ENCODE measurements around the gene MLX. TPM values are rescaled to one million over a fixed set of nuclear protein-coding genes. Genes with fewer than 3 reads are reported as not detected.
A peak's percentile ranks its signal among the peaks of the same experiment; 100 is the strongest.

MLX gene
- total RNA-seq, 2 donors from 2014 or later, result 24.9 to 28.7 TPM

DNA sequence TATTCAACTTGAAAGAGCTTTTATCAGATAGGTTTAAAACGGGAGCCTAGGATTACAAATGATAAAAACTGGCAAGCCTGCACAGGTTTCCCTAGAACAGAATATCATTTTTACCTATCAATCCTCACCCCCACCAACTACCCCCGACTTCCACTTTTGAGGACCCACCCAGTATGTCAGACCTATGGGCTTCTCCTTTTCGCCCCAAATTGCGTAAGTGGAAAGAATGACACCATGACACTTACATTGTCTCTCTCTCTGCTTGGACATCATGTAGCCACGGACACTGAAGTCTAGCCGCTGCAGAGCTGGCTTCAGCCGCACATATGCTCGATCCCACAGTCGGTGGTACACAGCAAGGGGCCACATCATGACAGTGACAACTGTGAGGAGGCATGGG is 18.0 kb downstream of the MLX start:
- Histone ChIP-seq H3K36me3 (replicated peaks in 1 of 2; ENCODE audit: insufficient read depth in 1 of 2, low read depth in 2 of 2) (peaks cover 22 to 49% of the 10 kb centered on the region in 2 donors), H3K9me3 (no peaks in the 10 kb centered on the region), H3K4me3 (no peak overlapping the region), H3K27me3 (no peaks in the 10 kb centered on the region), H3K4me1 (peaks cover 14% of the 10 kb centered on the region), H3K27ac (peak overlapping the region in 2 of 4 donors; percentile 30 to 50)
- ATAC-seq, result no peak
- no peak for DNase-seq
- no peak for TF ChIP-seq POLR2A (IDR thresholded peaks at IDR 0.05)
- TF ChIP-seq, protein P1, sequence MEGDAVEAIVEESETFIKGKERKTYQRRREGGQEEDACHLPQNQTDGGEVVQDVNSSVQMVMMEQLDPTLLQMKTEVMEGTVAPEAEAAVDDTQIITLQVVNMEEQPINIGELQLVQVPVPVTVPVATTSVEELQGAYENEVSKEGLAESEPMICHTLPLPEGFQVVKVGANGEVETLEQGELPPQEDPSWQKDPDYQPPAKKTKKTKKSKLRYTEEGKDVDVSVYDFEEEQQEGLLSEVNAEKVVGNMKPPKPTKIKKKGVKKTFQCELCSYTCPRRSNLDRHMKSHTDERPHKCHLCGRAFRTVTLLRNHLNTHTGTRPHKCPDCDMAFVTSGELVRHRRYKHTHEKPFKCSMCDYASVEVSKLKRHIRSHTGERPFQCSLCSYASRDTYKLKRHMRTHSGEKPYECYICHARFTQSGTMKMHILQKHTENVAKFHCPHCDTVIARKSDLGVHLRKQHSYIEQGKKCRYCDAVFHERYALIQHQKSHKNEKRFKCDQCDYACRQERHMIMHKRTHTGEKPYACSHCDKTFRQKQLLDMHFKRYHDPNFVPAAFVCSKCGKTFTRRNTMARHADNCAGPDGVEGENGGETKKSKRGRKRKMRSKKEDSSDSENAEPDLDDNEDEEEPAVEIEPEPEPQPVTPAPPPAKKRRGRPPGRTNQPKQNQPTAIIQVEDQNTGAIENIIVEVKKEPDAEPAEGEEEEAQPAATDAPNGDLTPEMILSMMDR (IDR thresholded peaks at IDR 0.05), result no peak
- intact Hi-C loops (cut with DNase I), result no loop called here
- WGBS, 2 donors, result 72 to 89% methylated on average over 9 of the region's 9 CpGs

DNA sequence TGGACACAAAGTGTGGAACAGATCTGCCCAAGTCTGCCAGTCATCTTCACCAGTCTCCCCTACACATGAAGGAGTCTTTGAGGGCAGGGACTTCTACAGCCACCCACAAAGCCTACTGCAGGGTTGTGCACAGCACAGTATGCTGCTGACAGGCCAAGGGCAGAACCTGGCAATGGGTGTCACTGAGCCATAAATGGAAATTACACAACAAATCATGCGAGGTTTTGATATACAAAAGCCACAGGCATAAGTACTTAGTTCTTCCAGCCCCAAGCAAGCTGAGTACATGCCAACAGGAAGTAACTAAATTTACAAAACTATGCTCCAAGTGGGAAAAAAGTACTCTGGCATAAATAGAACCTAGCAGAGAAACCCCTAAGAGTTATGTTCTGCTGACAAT is 18.5 kb downstream of the MLX start:
- no peaks in the 10 kb centered on the region for H3K9me3 ChIP-seq
- DNase-seq, result peak in 1 of 4 donors; percentile 39
- peaks cover 14% of the 10 kb centered on the region for H3K4me1 ChIP-seq
- ATAC-seq, result peak; percentile 64
- no peak overlapping the region for H3K4me3 ChIP-seq
- no peaks in the 10 kb centered on the region for H3K27me3 ChIP-seq
- peak overlapping the region in 2 of 4 donors; percentile 30 to 50 for H3K27ac ChIP-seq
- intact Hi-C loops (cut with DNase I), result no loop called here
- TF ChIP-seq, protein P1 (IDR thresholded peaks at IDR 0.05), result no peak
- no peak for TF ChIP-seq POLR2A (IDR thresholded peaks at IDR 0.05)
- H3K36me3 ChIP-seq (replicated peaks in 1 of 2; ENCODE audit: insufficient read depth in 1 of 2, low read depth in 2 of 2), result peaks cover 22 to 51% of the 10 kb centered on the region in 2 donors
- WGBS, 2 donors, result 22 to 25% methylated on average over 1 of the region's 1 CpG

DNA sequence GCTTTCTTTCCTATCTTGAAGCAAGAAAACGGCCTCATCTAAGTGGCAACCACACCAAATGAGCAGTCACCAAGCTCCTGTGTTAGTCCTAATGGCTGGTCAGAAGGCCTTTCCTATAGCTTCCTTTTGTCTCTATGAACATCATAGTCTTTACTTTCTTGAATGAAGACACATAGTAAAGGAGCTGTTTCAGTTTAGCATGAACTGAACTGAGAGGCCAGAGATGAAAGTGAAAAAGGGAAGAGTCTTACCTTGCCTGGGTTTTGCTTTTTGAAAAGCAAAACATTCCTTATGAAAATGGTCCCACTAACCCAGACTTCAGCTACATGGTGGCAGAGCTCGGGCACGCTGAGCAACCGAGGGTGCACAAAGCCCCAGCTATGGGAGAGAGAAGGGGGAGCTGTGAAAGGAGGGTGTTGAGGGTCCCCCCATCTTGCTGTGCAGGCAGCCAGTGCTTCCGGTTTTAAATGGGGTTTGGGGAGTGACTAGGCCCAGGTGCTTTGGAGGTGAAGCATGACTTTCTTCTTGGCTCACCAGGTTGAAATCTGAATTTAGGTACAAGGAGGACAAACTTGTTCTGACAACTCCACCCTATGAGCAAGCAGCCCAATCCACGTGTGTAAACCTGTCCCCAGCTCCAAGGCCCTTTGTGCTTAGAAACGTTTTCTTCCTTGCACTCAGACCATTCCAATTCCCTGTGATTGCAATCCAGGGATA is 19.8 kb downstream of the MLX start:
- H3K4me1 ChIP-seq, result peaks cover 14% of the 10 kb centered on the region
- H3K27ac ChIP-seq, result peak overlapping the region in 1 of 4 donors; percentile 1
- H3K36me3 ChIP-seq (replicated peaks in 1 of 2; ENCODE audit: insufficient read depth in 1 of 2, low read depth in 2 of 2), result peaks cover 18 to 51% of the 10 kb centered on the region in 2 donors
- H3K4me3 ChIP-seq, result no peak overlapping the region
- intact Hi-C loops (cut with DNase I), result no loop called here
- WGBS, 2 donors, result 77 to 83% methylated on average over 7 of the region's 7 CpGs
- no peaks in the 10 kb centered on the region for H3K9me3 ChIP-seq
- DNase-seq, result no peak
- H3K27me3 ChIP-seq, result no peaks in the 10 kb centered on the region
- TF ChIP-seq, protein P1 (IDR thresholded peaks at IDR 0.05), result no peak
- no peak for TF ChIP-seq POLR2A (IDR thresholded peaks at IDR 0.05)
- ATAC-seq, result no peak

DNA sequence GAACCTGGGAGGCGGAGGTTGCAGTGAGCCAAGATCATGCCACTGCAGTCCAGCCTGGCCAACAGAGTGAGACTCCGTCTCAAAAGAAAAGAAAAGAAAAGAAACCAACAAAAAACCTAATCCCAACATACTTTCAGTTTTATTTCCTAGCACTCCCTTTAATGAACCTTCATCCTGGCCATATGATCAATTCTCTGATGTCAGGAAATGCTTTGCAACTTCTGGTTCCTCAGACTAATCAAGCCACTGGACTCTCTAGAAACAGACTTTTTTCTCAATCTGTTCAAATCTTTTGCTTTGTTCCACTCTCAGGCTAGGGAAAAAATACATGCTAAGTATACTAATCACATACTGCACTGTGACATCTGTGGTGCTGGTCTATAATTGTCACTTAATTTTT is 24.0 kb downstream of the MLX start:
- Histone ChIP-seq H3K36me3 (replicated peaks in 1 of 2; ENCODE audit: insufficient read depth in 1 of 2, low read depth in 2 of 2) (peaks cover 0 to 25% of the 10 kb centered on the region in 2 donors), H3K4me3 (no peak overlapping the region), H3K27me3 (no peaks in the 10 kb centered on the region), H3K27ac (no peak overlapping the region), H3K4me1 (peaks cover 4% of the 10 kb centered on the region), H3K9me3 (no peaks in the 10 kb centered on the region)
- no peak for TF ChIP-seq POLR2A (IDR thresholded peaks at IDR 0.05)
- TF ChIP-seq, protein P1 (IDR thresholded peaks at IDR 0.05), result no peak
- DNase-seq (no peak), ATAC-seq (no peak)
- WGBS, 2 donors, result 94 to 97% methylated on average over 2 of the region's 2 CpGs
- intact Hi-C loops (cut with DNase I), result no loop called here

DNA sequence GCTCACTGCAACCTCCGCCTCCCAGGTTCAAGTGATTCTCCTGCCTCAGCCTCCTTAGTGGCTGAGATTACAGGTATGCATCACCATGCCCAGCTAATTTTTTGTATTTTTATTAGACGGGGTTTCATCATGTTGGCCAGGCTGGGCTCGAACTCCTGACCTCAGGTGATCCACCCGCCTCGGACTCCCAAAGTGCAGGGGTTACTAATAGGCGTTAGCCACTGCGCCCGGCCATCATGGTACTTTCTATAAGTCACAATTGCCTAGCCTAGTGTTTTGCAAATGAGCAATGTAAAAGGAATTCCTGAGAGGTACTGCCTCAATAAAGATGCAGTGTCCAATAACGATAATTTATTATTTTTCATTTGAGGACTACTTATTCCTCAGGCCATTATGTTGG is 24.5 kb downstream of the MLX start:
- H3K4me1 ChIP-seq, result no peaks in the 10 kb centered on the region
- intact Hi-C loops (cut with DNase I), result no loop called here
- ATAC-seq, result no peak
- DNase-seq, result no peak
- 88 to 91% methylated on average over 9 of the region's 9 CpGs for WGBS, 2 donors
- H3K36me3 ChIP-seq (replicated peaks in 1 of 2; ENCODE audit: insufficient read depth in 1 of 2, low read depth in 2 of 2), result peaks cover 0 to 24% of the 10 kb centered on the region in 2 donors
- H3K27ac ChIP-seq, result no peak overlapping the region
- no peaks in the 10 kb centered on the region for H3K27me3 ChIP-seq
- no peak for TF ChIP-seq POLR2A (IDR thresholded peaks at IDR 0.05)
- TF ChIP-seq, protein P1 (IDR thresholded peaks at IDR 0.05), result no peak
- H3K4me3 ChIP-seq, result no peak overlapping the region
- H3K9me3 ChIP-seq, result no peaks in the 10 kb centered on the region
